ENCODE measurements around the gene UCN3.
"Not testable (repeated sequence)": the region's sequence is repeated elsewhere in the genome, so short reads cannot be mapped to it uniquely, and the experiment has no call there.

The UCN3 gene

GRCh38 chr10:5365928-5366327, 1.2 kb downstream of the UCN3 start:
- DNase-seq (ENCODE audit: low read depth, low spot score), result no peak

DNA sequence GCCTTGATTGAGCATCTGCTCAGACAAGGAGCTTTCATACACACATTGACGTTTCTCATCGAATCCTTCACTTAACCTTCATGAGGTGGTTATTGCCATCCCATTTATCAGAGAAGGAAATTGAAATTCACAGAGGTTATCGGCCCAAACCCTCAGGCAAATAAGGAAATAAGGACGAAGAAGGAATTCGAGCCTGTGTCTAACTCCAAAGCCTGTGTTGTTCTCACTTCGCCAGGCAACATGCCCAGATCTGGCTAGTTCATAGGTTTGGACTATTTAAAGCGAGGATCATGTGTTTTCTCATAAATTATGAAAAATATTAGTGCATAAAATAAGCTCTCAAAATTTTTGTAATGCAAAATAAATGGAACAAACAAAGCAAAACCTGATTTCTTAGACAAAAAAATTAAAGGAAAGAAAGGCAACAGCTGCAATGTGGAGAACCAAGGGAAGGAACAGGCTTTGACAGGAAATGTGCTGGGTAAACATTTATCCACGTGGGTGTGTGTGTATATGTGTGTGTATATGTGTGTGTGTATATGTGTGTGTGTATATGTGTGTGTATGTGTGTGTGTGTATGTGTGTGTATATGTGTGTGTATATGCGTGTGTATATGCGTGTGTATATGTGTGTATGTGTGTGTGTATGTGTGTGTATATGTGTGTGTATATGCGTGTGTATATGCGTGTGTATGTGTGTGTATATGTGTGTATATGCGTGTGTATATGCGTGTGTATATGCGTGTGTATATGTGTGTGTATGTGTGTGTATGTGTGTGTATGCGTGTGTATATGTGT, 4.8 kb downstream of the UCN3 start:
- no peak for DNase-seq (ENCODE audit: low read depth, low spot score)

- DNase-seq (ENCODE audit: low read depth, low spot score), result no peak
These were observed 6.0 kb downstream of the UCN3 start for GRCh38 chr10:5370493-5371352.

GRCh38 chr10:5373307-5373706, 8.5 kb downstream of the UCN3 start:
- DNase-seq (ENCODE audit: low read depth, low spot score), result no peak

DNA sequence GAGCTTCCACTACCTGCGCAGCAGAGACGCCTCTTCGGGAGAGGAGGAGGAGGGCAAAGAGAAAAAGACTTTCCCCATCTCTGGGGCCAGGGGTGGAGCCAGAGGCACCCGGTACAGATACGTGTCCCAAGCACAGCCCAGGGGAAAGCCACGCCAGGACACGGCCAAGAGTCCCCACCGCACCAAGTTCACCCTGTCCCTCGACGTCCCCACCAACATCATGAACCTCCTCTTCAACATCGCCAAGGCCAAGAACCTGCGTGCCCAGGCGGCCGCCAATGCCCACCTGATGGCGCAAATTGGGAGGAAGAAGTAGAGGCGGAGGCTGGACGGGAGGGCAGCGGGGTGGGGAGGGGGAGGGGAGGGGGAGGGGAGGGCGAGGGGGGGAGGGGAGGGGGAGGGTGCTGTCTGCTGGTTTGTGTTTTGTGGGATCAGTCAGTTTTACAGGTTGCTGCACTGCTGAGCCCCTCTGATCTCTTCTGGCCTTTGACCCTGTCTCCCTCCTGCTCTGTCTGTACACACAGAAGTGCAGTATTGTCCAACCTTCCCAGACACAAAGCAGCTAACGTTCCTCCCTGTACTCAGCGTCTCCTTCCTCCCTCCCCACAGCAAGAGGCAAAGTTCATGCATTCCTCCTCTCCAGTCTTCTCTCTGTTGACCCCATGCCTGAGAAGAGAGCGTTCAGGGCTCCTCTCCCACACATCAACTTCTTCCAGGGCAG, 9.3 kb downstream of the UCN3 start:
- DNase-seq (ENCODE audit: low read depth, low spot score), result no peak

- DNase-seq (ENCODE audit: low read depth, low spot score), result no peak
These were observed 11.7 kb downstream of the UCN3 start for GRCh38 chr10:5376450-5376849.

DNA sequence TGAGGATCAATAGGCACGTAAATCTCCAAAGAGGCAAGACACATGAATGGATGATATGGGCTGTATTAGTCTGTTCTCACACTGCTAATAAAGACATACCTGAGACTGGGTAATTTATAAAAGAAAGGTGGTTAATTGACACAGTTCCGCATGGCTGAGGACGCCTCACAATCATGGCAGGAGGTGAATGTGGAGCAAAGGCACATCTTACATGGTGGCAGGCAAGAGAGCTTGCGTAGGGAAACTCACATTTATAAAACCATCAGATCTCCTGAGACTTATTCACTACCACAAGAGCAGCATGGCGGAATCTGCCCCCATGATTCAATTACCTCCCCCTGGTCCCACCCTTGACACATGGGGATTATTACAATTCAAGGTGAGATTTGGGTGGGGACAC, 14.4 kb downstream of the UCN3 start:
- not testable (repeated sequence) for DNase-seq (ENCODE audit: low read depth, low spot score)

DNA sequence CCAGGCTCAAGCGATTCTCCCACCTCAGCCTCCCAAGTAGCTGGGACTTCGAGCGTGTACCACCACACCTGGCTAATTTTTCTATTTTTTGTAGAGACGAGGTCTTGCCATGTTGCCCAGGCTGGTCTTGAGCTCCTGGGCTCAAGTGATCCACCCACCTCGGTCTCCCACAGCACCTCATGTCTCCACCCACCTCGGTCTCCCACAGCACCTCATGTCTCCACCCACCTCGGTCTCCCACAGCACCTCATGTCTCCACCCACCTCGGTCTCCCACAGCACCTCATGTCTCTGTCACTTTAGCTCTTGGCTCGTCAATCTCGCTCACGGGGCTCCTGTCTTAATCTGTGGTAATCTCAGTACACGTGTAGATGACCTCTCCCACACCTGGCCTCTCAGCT, 15.6 kb downstream of the UCN3 start:
- not testable (repeated sequence) for DNase-seq (ENCODE audit: low read depth, low spot score)

GRCh38 chr10:5381187-5381586, 16.4 kb downstream of the UCN3 start:
- DNase-seq (ENCODE audit: low read depth, low spot score), result no peak

DNA sequence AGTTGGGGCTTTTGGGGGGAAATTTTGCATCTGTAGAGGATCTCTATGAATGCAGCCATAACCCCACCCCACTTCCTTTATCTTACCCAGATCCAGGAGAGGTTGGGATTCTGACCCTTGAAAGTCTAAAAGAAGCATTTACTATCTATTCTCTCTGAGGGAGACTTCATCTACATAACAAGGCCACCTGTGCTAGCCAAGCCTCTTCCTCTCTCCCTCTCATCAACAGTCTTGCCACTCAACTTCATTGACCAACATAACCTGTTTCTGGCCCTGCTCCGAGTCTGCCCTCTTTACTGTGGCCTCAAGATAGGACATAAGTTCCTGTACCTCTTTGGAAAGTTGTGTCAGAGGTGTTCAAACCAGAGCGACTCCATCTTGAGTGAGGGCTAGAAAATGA, 20.5 kb downstream of the UCN3 start:
- no peak for DNase-seq (ENCODE audit: low read depth, low spot score)

- no peak for DNase-seq (ENCODE audit: low read depth, low spot score)
These were observed 22.4 kb downstream of the UCN3 start for GRCh38 chr10:5387169-5387568.

GRCh38 chr10:5390607-5391205, 25.9 kb downstream of the UCN3 start:
- DNase-seq (ENCODE audit: low read depth, low spot score), result no peak

DNA sequence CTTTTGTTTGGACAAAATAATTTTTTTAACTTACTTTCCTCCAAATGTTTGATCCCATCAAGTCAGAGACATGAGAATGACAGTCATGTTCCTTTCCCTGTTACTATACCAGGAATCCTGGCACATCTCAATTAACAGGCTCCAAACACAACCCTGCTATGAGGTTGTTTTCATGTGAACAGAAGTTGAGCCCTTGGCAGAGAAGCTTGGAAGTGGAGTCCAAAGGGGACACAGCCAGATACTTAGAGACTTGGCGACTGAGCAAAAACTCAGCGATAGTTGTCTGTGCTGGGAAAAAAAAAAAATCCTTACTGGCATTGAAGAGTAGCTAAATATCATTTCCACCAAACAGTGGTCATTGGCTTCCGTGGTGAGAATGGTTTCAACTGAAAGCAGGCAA, 27.0 kb downstream of the UCN3 start:
- DNase-seq (ENCODE audit: low read depth, low spot score), result no peak

DNA sequence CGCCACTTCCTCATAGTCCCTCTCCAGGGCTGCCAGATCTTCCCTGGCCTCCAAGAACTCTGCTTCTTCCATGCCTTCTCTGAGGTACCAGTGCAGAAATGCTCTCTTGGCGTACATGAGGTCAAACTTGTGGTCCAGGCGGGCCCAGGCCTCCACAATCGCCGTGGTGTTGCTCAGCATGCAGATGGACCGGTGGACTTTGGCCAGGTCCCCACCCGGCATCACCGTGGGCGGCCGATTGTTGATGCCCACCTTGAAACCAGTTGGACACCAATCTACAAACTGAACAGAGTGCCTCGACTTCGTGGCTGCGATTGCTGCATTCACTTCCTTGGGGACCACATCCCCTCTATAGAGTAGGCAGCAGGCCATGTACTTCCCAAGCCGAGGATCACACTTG, 28.8 kb downstream of the UCN3 start:
- no peak for DNase-seq (ENCODE audit: low read depth, low spot score)

- DNase-seq (ENCODE audit: low read depth, low spot score), result no peak
These were observed 30.4 kb downstream of the UCN3 start for GRCh38 chr10:5395168-5395567.

- DNase-seq (ENCODE audit: low read depth, low spot score), result no peak
These were observed 32.0 kb downstream of the UCN3 start for GRCh38 chr10:5396556-5397300.

DNA sequence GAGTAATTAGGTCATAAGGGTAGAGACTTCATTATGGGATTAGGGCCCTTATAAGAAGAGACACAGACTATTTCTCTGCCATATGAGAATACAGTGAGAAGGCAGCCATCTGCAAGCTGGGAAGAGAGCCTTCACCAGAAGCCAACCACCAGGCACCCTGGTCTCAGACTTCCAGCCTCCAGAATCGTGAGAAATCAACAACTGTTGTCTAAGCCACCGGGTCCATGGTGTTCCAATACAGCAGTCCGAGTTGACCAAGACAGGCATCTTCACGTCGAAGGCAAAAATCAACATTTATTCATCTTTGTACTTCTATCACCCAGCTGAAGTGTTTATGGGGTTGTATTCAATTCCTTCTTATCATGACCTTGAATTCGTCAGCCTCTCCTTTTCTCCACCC, 34.6 kb downstream of the UCN3 start:
- no peak for DNase-seq (ENCODE audit: low read depth, low spot score)

GRCh38 chr10:5400468-5401240, 35.9 kb downstream of the UCN3 start:
- DNase-seq (ENCODE audit: low read depth, low spot score), result no peak

GRCh38 chr10:5402798-5403197, 38.0 kb downstream of the UCN3 start:
- DNase-seq (ENCODE audit: low read depth, low spot score), result no peak

Measured in smooth muscle cell of the brain vasculature (primary cell).